GM18526 (cell line): ENCODE results near the gene FAM209A.

ENCODE experiments used
- POLR2A ChIP-seq: IDR thresholded peaks from 3 replicates; pipeline ENCODE4 v1.6.1; 2011; ENCODE audit not compliant: insufficient read length; ENCODE audit errors: extremely low read depth

Gene FAM209A

DNA sequence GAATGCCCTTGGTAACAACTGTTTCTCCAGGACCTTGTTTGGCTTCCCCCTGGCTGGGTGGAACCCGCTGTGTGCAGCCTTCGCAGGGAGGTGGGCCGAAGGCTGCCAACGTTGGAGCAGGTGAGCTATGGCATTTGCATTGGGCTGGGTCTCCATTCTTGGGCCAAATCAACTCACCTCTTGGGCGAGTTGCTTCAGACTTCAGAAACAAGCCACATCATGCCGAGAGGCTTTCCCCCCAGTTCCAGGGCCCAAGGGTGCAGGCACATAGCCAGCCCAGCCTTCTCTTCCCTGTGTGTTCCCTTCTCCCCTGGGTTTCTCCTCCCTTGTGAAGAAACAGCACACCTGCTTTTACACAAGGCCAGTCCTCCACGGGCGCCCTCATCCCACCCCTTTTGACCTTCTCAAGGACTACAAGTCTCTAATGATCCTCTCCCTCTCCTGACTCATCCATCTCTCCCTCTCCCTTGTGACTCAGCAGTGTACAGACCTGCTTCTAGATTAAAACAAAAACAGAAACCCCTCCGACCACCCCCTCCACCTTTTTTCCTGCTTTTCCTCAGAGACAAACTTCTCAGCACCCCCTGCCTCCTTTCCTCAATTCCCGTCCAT, 50.1 kb downstream of the FAM209A start:
- no peak for TF ChIP-seq POLR2A

DNA sequence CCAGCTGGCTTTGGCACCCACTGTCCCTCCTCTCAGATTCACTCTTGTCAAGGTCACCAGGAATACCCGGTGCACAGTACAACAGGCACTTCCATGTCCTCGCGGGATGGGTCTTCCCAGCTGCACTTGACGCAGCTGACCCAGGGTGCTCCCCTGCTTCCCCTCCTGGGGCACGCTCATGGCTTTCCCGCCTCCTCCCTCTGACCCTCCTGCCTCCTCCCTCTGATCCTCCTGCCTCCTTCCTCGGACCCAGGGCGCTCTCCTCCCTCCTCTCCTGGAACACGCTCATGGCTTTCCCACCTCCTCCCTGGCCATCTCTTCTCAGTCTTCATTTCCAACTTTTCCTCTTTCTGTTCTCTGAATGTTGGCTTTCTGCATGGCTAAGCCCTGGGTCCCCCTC, 50.6 kb downstream of the FAM209A start:
- TF ChIP-seq POLR2A: no peak
